Lung (tissue), 12 donors: ENCODE measurements around the gene SPIRE1. TPM values are rescaled to one million over a fixed set of nuclear protein-coding genes. Genes with fewer than 3 reads are reported as not detected.

ENCODE experiments used
- ATAC-seq: fragments of 200-7000 bp; cut with Tn5 transposase; one replicate; pipeline ENCODE4 v1.9.1; 2020; ENCODE audit warnings: moderate number of reproducible peaks; ENCODE audit not compliant: insufficient read depth, low FRiP score
- DNase-seq, 3 donors: peaks; one replicate each; pipeline ENCODE4 v3.0.0-alpha.2; 2013 to 2017
- H3K27ac ChIP-seq, 2 donors: one replicate each; pipeline ENCODE4 v1.5.1; 2013; ENCODE audit warnings: mild to moderate bottlenecking in 2 of 2, moderate library complexity in 2 of 2, control low read depth in 1 of 2, inconsistent platforms in 1 of 2, low read depth in 1 of 2, low read length in 1 of 2
- H3K27me3 ChIP-seq, 3 donors: one replicate each; pipeline ENCODE4 v1.5.1; 2013; ENCODE audit warnings: low read length in 2 of 3; ENCODE audit not compliant: control insufficient read depth in 3 of 3, insufficient read depth in 3 of 3
- H3K36me3 ChIP-seq, 4 donors: one replicate each; pipeline ENCODE4 v1.5.1; 2013; ENCODE audit warnings: low read length in 4 of 4, mild to moderate bottlenecking in 1 of 4, moderate library complexity in 1 of 4; ENCODE audit not compliant: control insufficient read depth in 4 of 4, insufficient read depth in 4 of 4
- H3K4me1 ChIP-seq, 5 donors: one replicate each; pipeline ENCODE4 v1.5.1; 2013; ENCODE audit warnings: low read length in 5 of 5, mild to moderate bottlenecking in 2 of 5, moderate library complexity in 1 of 5; ENCODE audit not compliant: control insufficient read depth in 5 of 5, insufficient read depth in 5 of 5
- H3K4me3 ChIP-seq: one replicate; pipeline ENCODE4 v1.5.1; 2013; ENCODE audit warnings: mild to moderate bottlenecking, control low read depth, moderate library complexity
- H3K9ac ChIP-seq, 2 donors: one replicate each; pipeline ENCODE4 v1.5.1; 2013; ENCODE audit warnings: low read length in 2 of 2, control low read depth in 1 of 2; ENCODE audit not compliant: insufficient read depth in 1 of 2
- H3K9me3 ChIP-seq, 4 donors: one replicate each; pipeline ENCODE4 v1.5.1; 2013; ENCODE audit warnings: low read length in 3 of 4, mild to moderate bottlenecking in 1 of 4, moderate library complexity in 1 of 4; ENCODE audit not compliant: control insufficient read depth in 4 of 4, insufficient read depth in 3 of 4
- CTCF ChIP-seq: IDR thresholded peaks from 2 replicates; pipeline ENCODE4 v1.5.1; 2012; ENCODE audit warnings: mild to moderate bottlenecking; ENCODE audit errors: control extremely low read depth, extremely low read depth
- WGBS, 2 donors: extraction: QIAGEN DNeasy Blood & Tissue Kit; methylation state at CpG; one replicate each; pipeline ENCODE4 v1.1.7; 2013; 5-methylcytosine and 5-hydroxymethylcytosine counted together
- polyA plus RNA-seq, 2 donors: library from polyadenylated mRNA; stranded (reverse); fragments of 200-250 nt; gene quantifications; one replicate each; pipeline ENCODE4 v1.2.1, GENCODE V29; 2013
- total RNA-seq, 2 donors: library from RNA; depleted of rRNA in 1 of 2; stranded (reverse); fragments of >200 nt in 1 of 2; gene quantifications; one replicate each; pipeline ENCODE4 v1.2.1, GENCODE V29; 2014 to 2021
- donor health status: control.
- donor health status: control.
- donor health status: Bipolar disorder and iron deficiency.
- donor health status: healthy.
- donor health status: DM: yes; HTN: yes; CAD: no.

The SPIRE1 gene
- total and polyA plus RNA-seq, 4 donors, result 8.7 to 34.0 (median 14.8) TPM

GRCh38 chr18:12621742-12622306, 36.1 kb downstream of the SPIRE1 start:
- Histone ChIP-seq H3K27ac (no peak overlapping the region), H3K36me3 (no peaks in the 10 kb centered on the region), H3K4me3 (no peak overlapping the region), H3K27me3 (no peaks in the 10 kb centered on the region), H3K9me3 (no peaks in the 10 kb centered on the region), H3K4me1 (peaks cover 0 to 2% (median 0%) of the 10 kb centered on the region in 5 donors), H3K9ac (no peak overlapping the region)
- ATAC-seq (no peak), DNase-seq (no peak)
- no peak for TF ChIP-seq CTCF
- WGBS, 2 donors, result 95 to 99% methylated on average over 5 of the region's 5 CpGs

GRCh38 chr18:12615748-12616147, 42.2 kb downstream of the SPIRE1 start:
- WGBS, 2 donors, result 59 to 66% methylated on average over 2 of the region's 2 CpGs
- Histone ChIP-seq H3K27ac (no peak overlapping the region), H3K9ac (no peak overlapping the region), H3K9me3 (no peaks in the 10 kb centered on the region), H3K36me3 (no peaks in the 10 kb centered on the region), H3K27me3 (no peaks in the 10 kb centered on the region), H3K4me3 (no peak overlapping the region), H3K4me1 (no peaks in the 10 kb centered on the region)
- no peak for ATAC-seq
- DNase-seq, result no peak
- no peak for TF ChIP-seq CTCF

GRCh38 chr18:12608301-12608700, 49.6 kb downstream of the SPIRE1 start:
- 48 to 80% methylated on average over 1 of the region's 1 CpG for WGBS, 2 donors
- Histone ChIP-seq H3K27me3 (no peaks in the 10 kb centered on the region), H3K9me3 (no peaks in the 10 kb centered on the region), H3K9ac (no peak overlapping the region), H3K36me3 (no peaks in the 10 kb centered on the region), H3K4me1 (peaks cover 0 to 3% (median 0%) of the 10 kb centered on the region in 5 donors), H3K4me3 (no peak overlapping the region), H3K27ac (no peak overlapping the region)
- TF ChIP-seq CTCF, result no peak
- ATAC-seq, result no peak
- no peak for DNase-seq
